Stimulated activated CD8-positive, alpha-beta memory T cell treated with anti-CD3 and anti-CD28 coated beads, Interleukin-7, amount 100 ng/mL, for 1 hour (primary cell): ENCODE measurements around the gene TAS2R41.

Experiments used
- DNase-seq, 2 donors: peaks; one replicate each; pipeline ENCODE4 v3.0.0-alpha.2; 2020; ENCODE audit warnings: low read depth in 2 of 2

TAS2R41 gene

GRCh38 chr7:143477501-143478150, at the start of gene TAS2R41:
TAS2R41 (plus strand) TSS chr7:143477873; CDS start chr7:143477873, 0 bp downstream.
- no peak for DNase-seq

- DNase-seq = no peak
These were observed 47.6 kb upstream of the TAS2R41 start for GRCh38 chr7:143429770-143430698.

GRCh38 chr7:143431109-143431508, 46.6 kb upstream of the TAS2R41 start:
- no peak for DNase-seq

GRCh38 chr7:143433759-143434158, 43.9 kb upstream of the TAS2R41 start:
- DNase-seq = no peak

GRCh38 chr7:143434660-143435059, 43.0 kb upstream of the TAS2R41 start:
- no peak for DNase-seq

- no peak for DNase-seq
These were observed 42.4 kb upstream of the TAS2R41 start for GRCh38 chr7:143435266-143435665.

GRCh38 chr7:143436325-143436946, 41.2 kb upstream of the TAS2R41 start:
- no peak for DNase-seq

GRCh38 chr7:143437578-143437977, 40.1 kb upstream of the TAS2R41 start:
- DNase-seq = no peak

- no peak for DNase-seq
These were observed 37.8 kb upstream of the TAS2R41 start for GRCh38 chr7:143439866-143440265.

- DNase-seq = no peak
These were observed 34.5 kb upstream of the TAS2R41 start, which contains the start of gene TAS2R60 for GRCh38 chr7:143443153-143443552. TAS2R60 (plus strand) TSS chr7:143443453; CDS start chr7:143443453, 0 bp downstream.

- DNase-seq = no peak
These were observed 33.5 kb upstream of the TAS2R41 start for GRCh38 chr7:143444063-143444782.

- no peak for DNase-seq
These were observed 32.9 kb upstream of the TAS2R41 start for GRCh38 chr7:143444785-143445184.

GRCh38 chr7:143447466-143447865, 30.2 kb upstream of the TAS2R41 start:
- no peak for DNase-seq

- DNase-seq = no peak
These were observed 29.2 kb upstream of the TAS2R41 start for GRCh38 chr7:143448429-143448828.

GRCh38 chr7:143449793-143450192, 27.9 kb upstream of the TAS2R41 start:
- no peak for DNase-seq

GRCh38 chr7:143451122-143451521, 26.6 kb upstream of the TAS2R41 start:
- DNase-seq = no peak

- no peak for DNase-seq
These were observed 25.9 kb upstream of the TAS2R41 start for GRCh38 chr7:143451746-143452145.

GRCh38 chr7:143452495-143452894, 25.2 kb upstream of the TAS2R41 start:
- no peak for DNase-seq

GRCh38 chr7:143454091-143454680, 23.5 kb upstream of the TAS2R41 start:
- DNase-seq = no peak

GRCh38 chr7:143455491-143455890, 22.2 kb upstream of the TAS2R41 start:
- DNase-seq = no peak

- DNase-seq = no peak
These were observed 21.7 kb upstream of the TAS2R41 start for GRCh38 chr7:143455942-143456341.
